Measurements from ENCODE around the gene IL1RAPL1. TPM values are rescaled to one million over a fixed set of nuclear protein-coding genes. Genes with fewer than 3 reads are reported as not detected.

Gene IL1RAPL1
- total RNA-seq, 1 donor from 2014 or later = not detected

- intact Hi-C loops (cut with DNase I) = no loop called here
- no peak for TF ChIP-seq CTCF (IDR thresholded peaks at IDR 0.05)
Measured at GRCh38 chrX:29148511-29148910, 561.3 kb downstream of the IL1RAPL1 start.

DNA sequence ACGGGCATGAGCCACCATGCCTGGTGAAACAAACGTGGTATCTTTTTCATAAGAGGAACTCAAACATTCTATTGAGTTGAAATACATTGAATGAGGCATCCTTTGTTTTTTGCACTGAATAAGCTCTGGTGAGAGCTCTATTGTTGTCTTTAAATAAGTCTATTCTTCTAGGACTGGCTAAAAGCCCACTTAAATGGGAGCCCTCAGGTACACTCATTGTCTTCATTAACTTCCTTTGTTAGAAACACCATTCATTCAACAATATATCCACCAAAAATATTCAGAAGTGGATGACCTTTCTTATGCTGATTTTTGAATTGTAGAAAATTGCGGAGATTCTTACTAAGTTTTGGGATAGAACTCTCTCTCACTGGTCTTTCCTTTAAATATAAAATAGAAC, 568.0 kb downstream of the IL1RAPL1 start:
- Histone ChIP-seq H3K4me1 (no peaks in the 10 kb centered on the region), H3K9me3 (no peaks in the 10 kb centered on the region), H3K27me3 (no peaks in the 10 kb centered on the region), H3K36me3 (no peaks in the 10 kb centered on the region), H3K4me3 (no peak overlapping the region), H3K27ac (no peak overlapping the region)
- no peak for DNase-seq (ENCODE audit: low spot score in 2 of 2)
- intact Hi-C loops (cut with DNase I) = no loop called here
- no peak for TF ChIP-seq CTCF (IDR thresholded peaks at IDR 0.05)

More at GRCh38 chrX:29148511-29148910, 561.3 kb downstream of the IL1RAPL1 start:
- Histone ChIP-seq H3K9me3 (no peaks in the 10 kb centered on the region), H3K36me3 (no peaks in the 10 kb centered on the region), H3K27me3 (no peaks in the 10 kb centered on the region), H3K4me3 (no peak overlapping the region), H3K4me1 (no peaks in the 10 kb centered on the region), H3K27ac (no peak overlapping the region)
- no peak for DNase-seq (ENCODE audit: low spot score in 2 of 2)

- Histone ChIP-seq H3K4me1 (no peaks in the 10 kb centered on the region), H3K36me3 (no peaks in the 10 kb centered on the region), H3K27me3 (no peaks in the 10 kb centered on the region), H3K27ac (no peak overlapping the region), H3K9me3 (no peaks in the 10 kb centered on the region), H3K4me3 (no peak overlapping the region)
- intact Hi-C loops (cut with DNase I) = no loop called here
- TF ChIP-seq CTCF (IDR thresholded peaks at IDR 0.05) = no peak
- DNase-seq (ENCODE audit: low spot score in 2 of 2) = no peak
Measured at GRCh38 chrX:29172880-29173279, 585.6 kb downstream of the IL1RAPL1 start.

- H3K9me3 ChIP-seq = no peaks in the 10 kb centered on the region
- H3K4me3 ChIP-seq = no peak overlapping the region
- intact Hi-C loops (cut with DNase I) = no loop called here
- H3K4me1 ChIP-seq = no peaks in the 10 kb centered on the region
- DNase-seq (ENCODE audit: low spot score in 2 of 2) = no peak
- no peak overlapping the region for H3K27ac ChIP-seq
- TF ChIP-seq CTCF (IDR thresholded peaks at IDR 0.05) = no peak
- H3K27me3 ChIP-seq = no peaks in the 10 kb centered on the region
- H3K36me3 ChIP-seq = no peaks in the 10 kb centered on the region
Measured at GRCh38 chrX:29187264-29187663, 600.0 kb downstream of the IL1RAPL1 start.

DNA sequence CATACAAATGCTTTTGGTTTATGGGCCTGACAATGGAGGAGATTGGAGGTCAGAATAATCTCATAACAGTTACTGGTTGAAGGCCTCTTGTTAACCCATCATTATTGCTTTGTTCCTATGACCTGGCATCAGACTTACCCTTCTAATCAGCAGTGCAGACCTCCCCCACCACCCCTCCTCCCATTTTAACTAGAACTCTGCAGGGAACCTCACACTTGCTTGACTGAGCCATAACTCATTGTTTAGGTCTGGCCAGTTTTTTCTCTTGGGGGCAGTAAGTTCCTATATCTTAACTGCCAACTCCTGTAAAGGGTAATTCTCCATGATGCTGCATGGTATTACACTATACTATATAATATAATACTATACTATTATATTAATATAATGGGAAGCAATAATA, 609.3 kb downstream of the IL1RAPL1 start:
- no peak for DNase-seq (ENCODE audit: low spot score in 2 of 2)
- intact Hi-C loops (cut with DNase I) = no loop called here
- no peak overlapping the region for H3K4me3 ChIP-seq
- H3K36me3 ChIP-seq = no peaks in the 10 kb centered on the region
- H3K27ac ChIP-seq = no peak overlapping the region
- no peaks in the 10 kb centered on the region for H3K27me3 ChIP-seq
- no peaks in the 10 kb centered on the region for H3K4me1 ChIP-seq
- H3K9me3 ChIP-seq = no peaks in the 10 kb centered on the region
- no peak for TF ChIP-seq CTCF (IDR thresholded peaks at IDR 0.05)

- H3K9me3 ChIP-seq = no peaks in the 10 kb centered on the region
- no peak overlapping the region for H3K27ac ChIP-seq
- no peaks in the 10 kb centered on the region for H3K27me3 ChIP-seq
- H3K4me3 ChIP-seq = no peak overlapping the region
- no peak for TF ChIP-seq CTCF (IDR thresholded peaks at IDR 0.05)
- intact Hi-C loops (cut with DNase I) = no loop called here
- H3K4me1 ChIP-seq = no peaks in the 10 kb centered on the region
- DNase-seq (ENCODE audit: low spot score in 2 of 2) = no peak
- no peaks in the 10 kb centered on the region for H3K36me3 ChIP-seq
Measured at GRCh38 chrX:29215251-29215650, 628.0 kb downstream of the IL1RAPL1 start.
